Hypothalamus (tissue), 51 donors: ENCODE measurements around the gene LPAR2.
A peak's percentile ranks its signal among the peaks of the same experiment; 100 is the strongest.
"Not testable (repeated sequence)": the region's sequence is repeated elsewhere in the genome, so short reads cannot be mapped to it uniquely, and the experiment has no call there.

Experiments
- DNase-seq, 51 donors: peaks; one replicate each; lab custom pipeline; 2025; lab: John Stamatoyannopoulos, UW

Gene LPAR2

GRCh38 chr19:19602136-19602712 is 25.8 kb downstream of the LPAR2 start:
- no peak for DNase-seq

GRCh38 chr19:19600793-19601330 is 27.2 kb downstream of the LPAR2 start:
- no peak for DNase-seq

- DNase-seq, result not testable (repeated sequence)
Observed at GRCh38 chr19:19598728-19599451, 29.1 kb downstream of the LPAR2 start.

GRCh38 chr19:19597809-19598306 is 30.2 kb downstream of the LPAR2 start:
- DNase-seq, result no peak

- DNase-seq, result peak in 1 of 51 donors; percentile 2
Observed at GRCh38 chr19:19595171-19595701, 32.8 kb downstream of the LPAR2 start.

GRCh38 chr19:19594381-19594780 is 33.6 kb downstream of the LPAR2 start:
- DNase-seq, result no peak

DNA sequence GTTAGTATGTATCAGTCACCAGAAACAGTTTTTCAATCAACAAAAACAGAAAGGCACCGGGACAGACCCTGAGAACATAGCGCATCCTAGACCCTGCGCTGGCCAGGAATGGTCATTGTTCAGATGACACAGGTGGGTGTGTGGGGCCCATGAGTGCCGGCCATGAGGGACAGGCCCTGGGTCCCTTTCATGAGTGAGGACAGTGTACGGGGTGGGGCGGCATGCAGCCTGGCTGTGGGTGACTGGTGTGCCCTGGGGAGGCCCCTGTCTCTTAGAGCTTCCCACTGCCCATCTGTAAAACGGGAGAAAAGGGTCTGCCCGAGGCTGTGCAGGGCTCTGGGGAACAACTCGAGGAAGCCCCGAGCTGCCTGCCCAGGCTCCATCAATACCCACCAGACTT is 35.3 kb downstream of the LPAR2 start:
- DNase-seq, result no peak

DNA sequence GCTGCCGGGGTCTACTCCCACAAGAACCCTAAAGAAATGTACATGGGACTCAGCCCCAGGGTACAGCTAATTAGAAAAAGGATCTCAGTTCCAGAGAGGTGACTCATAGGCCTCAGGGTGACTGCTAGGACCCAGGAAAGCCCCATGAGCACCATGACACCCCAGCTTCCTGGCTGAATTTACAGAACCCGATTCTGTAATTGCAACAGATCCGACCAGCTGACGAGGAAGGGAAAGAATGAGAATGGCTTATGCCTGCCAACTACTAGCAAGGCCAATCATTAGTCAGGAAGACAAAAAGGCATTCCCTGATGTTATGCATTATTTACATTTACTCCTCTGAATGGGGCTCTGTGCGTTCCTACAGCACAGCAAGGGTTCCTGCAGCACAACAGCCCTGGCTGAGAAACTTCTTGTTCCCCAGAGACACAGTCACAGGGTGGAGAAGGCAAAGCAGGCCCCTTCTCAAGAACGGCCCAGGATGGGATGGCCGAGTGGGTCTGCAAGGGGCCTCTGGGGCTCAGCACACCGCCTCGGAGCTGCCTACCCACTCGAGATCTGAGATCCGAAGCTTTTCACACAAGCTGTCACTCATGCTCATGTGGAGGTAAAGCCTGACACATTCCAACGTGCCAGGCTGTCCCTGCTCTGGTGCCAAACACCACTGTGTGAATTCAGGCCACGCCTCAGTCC is 36.7 kb downstream of the LPAR2 start:
- peak in 1 of 51 donors; percentile 0 for DNase-seq

DNA sequence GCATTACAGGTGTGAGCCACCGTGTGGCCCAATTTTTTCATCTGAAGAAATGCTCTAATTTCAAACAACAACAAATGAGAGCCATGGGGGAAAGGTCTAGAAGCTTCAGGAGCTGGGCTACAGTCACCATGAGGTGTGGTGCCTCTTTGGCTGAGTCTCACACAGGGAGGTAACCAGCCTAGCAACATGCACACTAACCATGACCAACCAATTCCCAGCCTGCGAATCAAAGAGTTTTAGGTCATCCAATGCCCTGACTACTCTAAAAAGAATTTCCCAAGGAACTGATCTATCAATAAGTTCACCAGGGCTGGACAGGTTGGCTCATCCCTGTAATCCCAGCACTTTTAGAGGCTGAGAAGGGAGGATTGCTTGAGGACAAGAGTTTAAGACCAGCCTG is 39.5 kb downstream of the LPAR2 start:
- DNase-seq, result no peak

DNA sequence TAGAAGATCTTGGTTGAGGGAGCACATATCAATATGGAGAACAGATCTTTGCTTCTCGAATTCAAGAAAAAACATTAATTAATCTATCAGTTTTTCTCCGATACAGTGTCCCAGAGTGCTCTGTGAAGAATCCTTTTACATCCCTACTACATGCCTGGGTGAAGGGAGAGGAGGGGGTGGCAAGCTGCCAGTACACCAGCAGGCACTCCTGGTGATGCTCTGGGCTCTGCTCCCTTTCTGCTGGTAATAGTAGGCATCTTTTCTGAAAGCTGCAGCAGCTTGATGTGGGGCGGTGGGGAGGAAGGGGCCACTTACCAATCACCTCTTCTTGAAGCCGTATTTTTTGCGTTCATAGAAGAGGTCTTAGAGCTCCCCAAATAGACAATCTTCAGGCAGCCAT is 40.2 kb downstream of the LPAR2 start:
- DNase-seq, result no peak

- DNase-seq, result no peak
Observed at GRCh38 chr19:19584356-19584755, 43.7 kb downstream of the LPAR2 start.

DNA sequence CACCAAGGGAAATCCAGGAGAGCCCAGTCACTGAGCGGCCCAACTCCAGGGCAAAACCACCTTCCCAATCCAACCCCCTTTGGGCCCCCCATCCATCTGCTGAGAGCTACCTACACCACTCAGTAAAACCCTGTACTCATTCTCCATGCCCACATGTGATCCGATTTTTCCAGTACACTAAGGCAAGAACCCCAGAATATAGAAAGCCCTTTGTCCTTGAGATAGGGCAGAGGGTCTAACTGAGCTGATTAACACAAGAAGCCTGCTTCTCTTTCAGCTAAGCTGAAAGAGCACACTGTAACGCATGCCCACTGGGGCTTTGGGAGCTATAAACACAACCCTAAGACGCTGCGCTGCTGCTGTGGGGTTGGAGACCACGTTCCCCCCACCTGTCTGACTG is 45.5 kb downstream of the LPAR2 start:
- DNase-seq, result no peak

DNA sequence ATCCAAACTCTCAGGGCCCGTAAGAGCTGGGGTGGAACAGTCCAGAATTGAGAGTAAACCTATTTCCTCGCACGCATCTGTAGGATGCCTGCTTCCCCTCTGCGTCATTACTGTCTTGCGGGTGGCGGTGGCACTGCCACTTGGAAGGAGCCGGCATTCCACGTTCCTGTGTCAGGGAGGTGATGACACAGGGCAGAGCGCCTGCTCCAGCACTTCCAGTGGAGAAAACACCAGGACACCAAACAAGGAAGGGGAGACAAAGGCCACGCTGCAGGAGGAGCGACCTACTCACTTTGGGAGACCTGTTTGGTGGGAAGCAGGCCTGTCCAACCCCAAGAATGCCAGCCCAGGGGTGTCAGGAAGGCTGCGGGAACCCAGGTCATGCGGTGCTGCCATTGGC is 46.6 kb downstream of the LPAR2 start:
- no peak for DNase-seq

DNA sequence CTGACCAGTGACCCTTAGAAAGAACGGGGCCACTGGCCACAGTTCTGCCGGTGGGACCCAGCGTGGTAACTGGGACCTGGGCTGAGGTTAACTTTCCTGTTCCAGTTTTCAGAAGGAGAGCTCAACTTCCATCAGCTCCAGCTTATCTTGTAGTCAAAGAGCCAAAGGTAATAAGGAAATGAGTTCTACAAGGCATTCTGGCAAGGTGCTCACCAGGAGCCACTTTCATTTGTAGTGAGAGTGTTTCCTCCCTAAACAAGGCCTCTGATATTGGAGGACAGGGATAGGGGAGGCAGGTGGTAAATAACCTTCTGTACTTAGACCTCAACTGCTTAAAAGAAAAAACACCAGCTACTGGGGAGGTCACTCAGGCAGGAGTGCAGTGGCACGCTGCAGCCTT is 47.6 kb downstream of the LPAR2 start:
- DNase-seq, result no peak

DNA sequence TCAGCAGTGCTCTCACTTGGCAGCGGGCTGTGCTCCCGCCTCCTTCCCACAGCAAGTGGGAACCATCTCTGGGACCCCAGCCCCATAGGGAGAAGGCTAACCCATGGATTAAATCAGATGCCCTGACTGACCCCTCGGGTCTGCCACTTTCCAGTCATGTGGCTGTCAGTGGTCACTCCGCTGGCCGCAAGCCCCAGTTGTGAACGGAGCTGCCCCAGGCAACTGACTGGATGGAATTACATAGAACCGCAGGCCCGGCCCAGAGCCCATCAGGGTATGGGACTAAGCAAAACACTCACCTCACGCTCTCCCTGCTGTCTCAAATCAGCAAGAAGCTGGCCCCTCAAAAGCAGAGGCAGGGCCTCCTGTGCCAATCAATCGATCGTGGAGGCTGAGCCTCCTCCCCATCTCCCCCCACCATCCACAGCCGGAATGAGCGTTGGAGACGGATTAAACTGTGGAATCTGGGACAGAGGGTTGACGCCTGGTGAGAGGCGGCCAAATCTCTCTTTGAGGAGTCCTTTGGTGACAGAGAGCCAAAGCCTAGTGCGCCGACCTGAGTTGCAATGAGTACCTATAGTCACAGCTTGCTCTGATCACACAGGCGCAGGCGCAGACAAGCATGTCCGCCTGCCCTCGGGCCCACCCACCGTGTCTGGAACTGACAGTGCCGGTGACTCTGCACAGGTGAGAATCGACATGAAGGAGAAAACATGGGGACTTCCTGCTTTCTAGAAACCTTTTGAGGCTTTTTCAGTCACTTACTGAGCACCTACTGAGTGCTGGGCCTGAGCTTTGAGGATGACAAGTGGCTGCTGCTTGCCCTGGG is 48.3 kb downstream of the LPAR2 start:
- DNase-seq, result no peak

DNA sequence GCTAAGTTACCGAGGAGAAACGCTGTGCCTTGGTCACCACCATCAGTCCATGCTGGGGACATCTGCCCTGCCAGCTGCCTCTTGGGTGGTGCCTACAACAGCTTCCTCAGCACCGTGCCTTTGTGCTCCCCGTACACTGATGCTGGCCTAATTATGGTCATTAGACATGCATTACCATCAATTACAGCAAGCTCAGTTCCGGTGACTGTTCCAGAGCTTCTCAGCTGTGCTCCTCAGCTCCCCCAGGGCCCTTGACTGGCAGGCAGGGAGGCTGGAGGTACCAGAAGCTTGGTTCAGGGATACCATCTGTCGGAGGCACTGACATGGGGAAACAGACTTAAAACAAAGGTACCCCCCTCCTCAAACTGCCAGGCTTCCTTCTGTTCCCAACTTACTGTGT is 49.8 kb downstream of the LPAR2 start:
- DNase-seq, result no peak

DNA sequence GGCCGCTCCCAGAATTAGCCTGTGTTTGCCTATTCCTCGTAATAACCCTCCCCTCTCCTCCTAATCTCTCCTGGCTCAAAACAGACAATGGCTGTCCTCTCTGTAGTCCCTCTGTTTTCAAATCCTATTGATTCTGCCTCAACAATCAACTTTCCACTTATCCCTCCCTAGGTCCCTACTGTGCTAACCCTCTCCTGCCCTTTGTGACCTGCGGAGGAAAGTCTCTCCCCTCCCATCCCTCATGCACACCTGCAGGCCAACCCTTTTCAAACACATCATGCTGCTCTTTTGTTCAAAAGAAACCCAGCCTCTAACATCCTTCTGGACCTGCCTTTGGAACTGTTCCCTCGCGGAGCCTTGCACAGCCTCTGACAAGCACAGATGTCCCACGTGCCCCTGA is 52.6 kb downstream of the LPAR2 start:
- no peak for DNase-seq
